Suppressor macrophage (primary cell): ENCODE measurements around the gene RNF114.
"Not testable (repeated sequence)": the region's sequence is repeated elsewhere in the genome, so short reads cannot be mapped to it uniquely, and the experiment has no call there.

ENCODE experiments used
- DNase-seq, 4 experiments: peaks; one replicate each; pipeline ENCODE4 v3.0.0-alpha.2; 2020 to 2022

Gene RNF114

DNA sequence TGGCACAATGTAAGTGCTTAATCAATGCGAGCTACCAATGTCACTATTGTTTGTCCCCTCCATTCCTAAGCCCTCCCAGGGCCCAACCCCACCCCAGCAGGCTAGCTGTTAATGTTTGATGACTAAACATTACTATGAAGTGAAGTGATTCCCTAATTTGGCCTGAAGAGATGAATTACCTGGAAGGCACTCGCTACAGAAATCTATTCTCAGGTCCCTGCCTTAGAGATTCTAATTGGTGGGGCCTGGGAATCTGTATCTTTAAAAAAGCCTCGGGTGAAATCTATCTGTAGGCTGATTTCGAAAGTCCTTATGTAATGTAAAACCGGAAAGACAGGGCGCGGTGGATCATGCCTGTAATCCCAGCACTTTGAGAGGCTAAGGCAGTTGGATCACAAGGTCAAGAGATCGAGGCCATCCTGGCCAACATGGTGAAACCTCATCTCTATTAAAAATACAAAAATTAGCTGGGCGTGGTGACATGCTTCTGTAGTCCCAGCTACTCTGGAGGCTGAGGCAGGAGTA is 29.6 kb downstream of the RNF114 start:
- DNase-seq = peak in 3 of 4 experiments; percentile 39 to 45 (median 45)

DNA sequence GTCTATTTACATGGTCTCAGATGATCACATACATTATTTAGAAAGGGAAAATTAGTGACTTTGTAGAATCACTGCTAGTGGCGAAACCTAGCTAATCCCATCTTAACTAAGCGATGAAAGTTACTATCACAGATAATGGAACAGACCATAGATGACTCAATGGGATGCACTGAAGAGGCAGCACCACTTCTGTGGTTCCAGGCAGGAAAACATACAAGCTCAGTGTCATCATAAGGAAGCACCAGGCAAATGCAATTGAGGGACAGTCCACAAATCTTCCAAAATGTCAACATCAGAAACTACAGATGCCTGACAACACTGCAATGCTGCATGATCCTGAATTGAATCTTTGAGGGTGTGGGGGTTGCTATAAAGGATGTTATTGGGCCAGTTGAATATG is 30.7 kb downstream of the RNF114 start:
- no peak for DNase-seq

DNA sequence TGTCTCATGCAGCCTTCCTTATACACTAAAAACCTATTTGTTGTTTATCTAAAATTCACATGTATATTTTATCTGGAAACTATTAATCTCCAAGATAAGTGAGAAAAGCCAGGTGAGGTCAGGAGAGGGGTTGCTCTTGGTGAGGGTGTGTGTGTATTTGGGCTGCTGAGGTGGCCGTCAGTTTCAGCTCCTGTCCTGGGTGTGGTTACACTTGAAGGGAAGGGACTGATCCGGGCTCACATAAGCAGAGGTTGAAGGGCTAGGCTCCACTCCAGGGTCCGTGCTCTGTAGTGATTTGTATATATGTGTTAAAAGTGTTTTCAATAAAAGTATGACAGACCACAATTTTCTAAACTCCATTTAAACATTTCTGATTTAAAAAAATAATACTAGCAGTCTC is 33.0 kb downstream of the RNF114 start:
- peak in 1 of 4 experiments; percentile 29 for DNase-seq

DNA sequence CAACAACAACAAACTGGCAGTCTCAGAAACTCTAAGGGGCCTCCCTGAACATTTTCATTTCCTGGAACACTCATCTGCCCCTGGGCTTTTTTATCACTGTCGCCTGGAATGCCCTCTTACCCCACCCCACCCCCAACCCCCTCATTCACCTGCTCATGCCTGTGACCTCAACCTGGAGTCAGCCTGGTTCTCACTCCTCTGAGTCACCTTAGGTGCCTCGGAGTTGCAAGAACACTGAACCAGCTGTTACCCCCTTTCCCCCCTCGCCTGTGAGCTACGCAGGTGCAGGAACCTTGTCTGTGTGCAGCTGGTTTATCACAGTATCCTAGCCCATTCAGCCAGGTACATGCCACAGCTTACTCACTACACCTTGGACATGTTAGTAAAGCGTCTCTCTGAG is 33.7 kb downstream of the RNF114 start:
- DNase-seq = no peak

DNA sequence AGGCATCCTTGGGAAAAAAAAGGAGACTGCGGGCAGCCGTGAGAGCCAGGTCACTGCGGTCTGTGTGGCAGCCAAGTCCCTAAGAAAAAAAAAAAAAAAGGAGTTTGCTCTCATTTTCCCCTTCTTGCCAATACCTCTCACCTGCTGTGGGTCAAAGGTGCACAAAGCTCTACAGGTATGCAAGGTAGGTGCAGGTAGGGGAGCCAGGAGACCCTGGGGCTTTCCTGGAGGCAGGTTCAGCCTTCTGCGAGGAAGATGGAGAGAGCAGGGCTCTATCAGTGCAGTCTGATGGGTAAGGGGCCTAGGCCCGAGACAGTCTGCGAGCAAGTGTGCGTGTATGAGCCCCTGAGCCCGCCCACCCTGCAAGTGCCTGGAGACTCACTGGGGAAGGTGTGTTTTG is 34.3 kb downstream of the RNF114 start:
- no peak for DNase-seq

DNA sequence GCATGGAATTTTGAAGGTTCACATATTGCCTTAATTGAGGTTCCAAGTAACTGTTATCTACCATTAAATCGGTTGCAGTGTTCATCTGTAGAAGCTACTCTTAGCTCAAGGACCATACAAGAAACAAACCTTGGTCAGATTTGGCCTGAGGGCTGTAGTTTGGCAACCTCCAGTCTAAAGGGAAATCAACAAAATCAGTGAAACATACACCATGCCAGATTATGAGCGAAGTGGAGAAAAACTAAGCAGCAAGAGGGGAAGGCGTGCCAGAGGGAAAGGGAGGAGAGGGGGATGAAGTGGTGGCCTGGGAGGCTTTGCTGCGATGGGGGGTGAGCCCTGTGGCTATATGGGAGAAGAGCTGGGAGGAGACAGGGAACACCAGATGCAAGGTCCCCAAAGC is 37.8 kb downstream of the RNF114 start:
- no peak for DNase-seq

DNA sequence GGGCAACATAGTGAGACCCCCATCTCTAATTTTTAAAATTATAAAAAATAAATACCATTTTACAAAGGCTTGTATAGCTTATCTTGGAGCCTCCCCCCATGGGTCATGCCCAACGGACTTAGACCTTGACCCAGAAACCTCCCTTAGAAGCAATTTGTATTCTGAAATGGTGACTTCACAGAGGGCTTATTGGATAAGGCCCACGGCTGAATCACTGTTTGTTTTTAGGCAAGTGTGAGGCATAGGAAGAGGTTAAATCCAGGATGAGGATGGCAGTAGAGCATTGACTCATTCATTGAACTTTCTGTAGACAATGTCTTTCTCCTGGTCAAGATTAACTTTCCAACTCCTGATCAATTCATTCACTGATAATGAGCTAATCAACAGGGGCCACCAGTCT is 40.3 kb downstream of the RNF114 start:
- no peak for DNase-seq

DNA sequence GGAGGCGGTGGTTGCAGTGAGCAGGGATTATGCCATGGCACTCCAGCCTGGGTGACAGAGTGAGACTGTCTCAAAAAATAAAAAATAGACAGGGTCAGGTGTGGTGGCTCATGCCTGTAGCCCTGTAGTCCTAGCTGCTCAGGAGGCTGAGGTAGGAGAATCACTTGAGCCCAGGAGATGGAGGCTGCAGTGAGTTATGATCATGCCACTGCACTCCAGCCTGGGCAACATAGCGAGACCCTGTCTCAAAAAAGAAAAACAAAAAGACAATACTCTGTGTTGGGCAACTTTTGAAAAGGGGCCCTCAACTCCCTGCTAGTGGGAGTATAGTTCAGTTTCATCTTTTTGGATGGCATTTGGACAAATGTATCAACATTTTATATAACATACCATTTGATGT is 41.5 kb downstream of the RNF114 start:
- DNase-seq = not testable (repeated sequence)

DNA sequence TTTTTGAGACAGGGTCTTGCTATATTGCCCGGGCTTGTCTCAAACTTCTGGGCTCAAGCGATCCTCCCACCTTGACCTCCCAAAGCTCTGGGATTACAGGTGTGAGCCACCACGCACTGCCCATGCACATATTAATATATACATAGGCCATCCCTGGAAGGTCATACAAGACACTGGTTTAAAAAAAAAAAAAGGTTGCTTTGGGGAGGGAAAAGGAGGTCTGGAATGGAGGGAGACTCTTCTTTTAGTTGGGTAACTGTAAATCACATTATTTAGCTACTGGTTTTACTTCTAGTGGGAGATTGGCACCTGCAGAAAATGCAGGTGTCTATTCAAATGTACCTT is 42.5 kb downstream of the RNF114 start:
- no peak for DNase-seq

DNA sequence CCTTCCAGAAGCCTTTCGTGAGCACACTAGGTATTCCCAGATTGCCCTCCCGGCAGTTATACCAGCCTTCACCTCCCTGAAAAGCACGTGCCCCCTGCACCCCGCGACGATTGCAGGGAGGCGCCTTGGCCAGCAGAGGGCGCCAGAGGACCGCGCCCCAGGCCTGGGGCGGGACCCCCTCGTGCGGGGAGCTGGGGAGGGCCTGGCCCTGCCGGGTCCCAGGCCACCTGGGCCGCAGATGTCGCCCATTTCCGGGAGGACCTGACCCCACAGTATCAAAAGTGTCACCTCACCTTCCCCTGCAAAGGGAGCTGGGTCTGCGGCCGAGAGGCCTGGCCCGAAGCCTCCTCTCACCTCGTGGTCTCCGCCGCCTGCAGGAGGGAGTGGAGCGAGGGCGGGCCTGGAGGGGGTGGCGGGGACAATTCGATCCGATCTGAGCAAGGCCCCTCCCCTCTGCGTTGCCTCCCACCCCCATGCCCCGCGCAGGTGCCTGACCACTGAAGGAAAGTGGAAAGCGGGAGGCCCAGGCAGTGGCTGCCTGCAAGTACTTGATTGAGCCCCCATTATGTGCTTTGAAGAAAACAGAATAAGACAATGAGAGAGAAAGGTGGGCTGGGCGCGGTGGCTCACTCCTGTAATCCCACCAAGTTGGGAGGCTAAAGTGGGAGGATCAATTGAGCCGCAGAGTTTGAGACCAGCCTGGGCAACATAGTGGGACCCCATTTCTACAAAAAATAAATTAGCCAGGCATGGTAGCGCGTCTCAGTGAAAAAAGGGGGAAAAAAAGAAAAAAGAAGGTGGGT is 43.0 kb downstream of the RNF114 start:
- peak; percentile 43 to 78 (median 63) for DNase-seq

DNA sequence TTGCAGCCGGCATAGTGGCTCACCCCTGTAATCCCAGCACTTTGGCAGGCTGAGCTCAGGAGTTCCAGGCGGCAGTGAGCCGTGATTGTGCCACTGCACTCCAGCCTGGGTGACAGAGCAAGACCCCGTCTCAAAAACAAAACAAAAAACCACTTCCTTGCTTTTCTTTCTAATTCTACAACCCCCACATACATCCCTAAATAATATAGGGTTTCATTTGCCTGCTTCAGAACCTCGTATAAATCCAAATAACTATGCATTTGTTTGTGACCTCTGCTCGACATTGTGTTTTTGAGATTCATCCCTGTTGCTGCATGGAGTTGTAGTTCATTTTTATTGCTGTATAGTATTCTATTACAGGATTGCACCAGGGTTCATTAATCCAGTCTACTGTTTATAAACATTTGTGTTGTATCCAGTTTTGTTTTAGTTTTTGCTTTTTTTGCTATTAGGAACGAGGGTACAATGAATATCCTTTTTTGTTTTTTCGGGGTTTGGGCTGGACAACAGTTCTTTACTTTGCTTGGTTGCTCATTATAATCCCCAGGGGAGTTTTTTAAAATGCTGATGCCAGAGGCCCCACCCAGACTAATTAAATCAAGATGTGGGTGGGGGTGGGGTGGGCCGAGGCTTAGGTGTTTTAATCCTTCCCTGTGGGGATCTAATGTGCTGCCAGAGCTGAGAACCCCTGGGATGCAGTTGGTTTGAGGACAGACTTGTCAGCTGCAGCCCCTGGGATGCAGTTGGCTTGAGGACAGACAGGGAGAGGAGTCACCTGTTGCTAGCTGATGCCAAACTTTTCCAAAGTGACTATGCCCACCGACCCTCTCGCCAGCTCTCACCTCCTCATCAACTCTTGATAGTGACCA is 44.2 kb downstream of the RNF114 start:
- DNase-seq = no peak

DNA sequence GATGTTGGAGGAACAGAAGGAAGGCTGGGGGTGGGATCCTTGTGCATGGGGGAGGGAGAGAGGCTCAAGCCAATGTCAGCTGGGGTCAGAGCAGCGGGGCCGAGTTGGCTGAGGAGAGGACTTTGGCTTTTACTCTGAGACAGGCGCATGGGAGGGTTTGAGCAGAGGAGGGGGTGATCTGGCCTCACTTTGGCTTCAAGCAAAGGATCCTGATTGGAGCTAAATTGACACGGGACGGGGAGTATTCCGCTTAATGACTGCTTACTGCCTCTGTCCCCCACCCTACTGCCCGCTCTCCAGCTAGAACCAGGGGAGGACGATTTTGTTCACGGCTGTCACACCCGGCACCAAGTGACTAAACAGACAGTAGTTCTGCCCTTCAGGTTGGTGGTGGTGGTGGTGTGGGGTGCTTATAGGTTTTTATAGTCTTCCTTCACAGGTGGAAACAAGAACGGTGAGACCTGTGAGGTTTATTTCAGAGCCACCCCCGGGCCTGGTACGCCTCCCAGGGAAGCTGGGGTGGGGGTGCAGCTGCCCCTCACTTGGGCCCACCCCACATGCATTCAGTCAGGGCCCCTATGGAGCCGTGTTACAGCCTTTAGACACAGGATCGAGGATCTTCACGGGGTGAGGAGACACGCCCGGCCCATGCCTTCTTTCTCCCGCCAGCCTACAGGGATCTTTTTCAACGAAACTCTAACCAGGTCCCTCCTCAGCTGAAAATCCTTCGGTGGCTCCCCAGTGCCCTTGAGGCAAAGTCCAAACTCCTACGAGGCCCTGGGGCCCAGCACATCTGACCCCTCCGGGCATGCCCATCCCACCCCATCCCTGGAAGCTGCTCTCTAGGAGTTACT is 45.2 kb downstream of the RNF114 start:
- DNase-seq = no peak

DNA sequence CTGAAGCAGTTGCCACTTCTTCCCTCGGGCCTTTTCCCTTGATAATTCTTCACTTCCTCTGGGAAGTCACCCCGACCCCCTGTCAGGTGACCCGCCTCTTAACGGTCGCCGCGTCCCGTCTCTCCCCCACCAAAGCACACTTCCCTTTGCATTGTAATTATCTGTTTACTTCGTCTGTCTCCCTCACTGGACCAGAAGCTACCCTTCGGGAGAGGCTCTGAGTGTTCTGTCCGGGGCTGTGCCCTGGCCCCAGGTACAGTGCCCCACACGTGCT is 45.8 kb downstream of the RNF114 start:
- peak in 1 of 4 experiments; percentile 21 for DNase-seq

DNA sequence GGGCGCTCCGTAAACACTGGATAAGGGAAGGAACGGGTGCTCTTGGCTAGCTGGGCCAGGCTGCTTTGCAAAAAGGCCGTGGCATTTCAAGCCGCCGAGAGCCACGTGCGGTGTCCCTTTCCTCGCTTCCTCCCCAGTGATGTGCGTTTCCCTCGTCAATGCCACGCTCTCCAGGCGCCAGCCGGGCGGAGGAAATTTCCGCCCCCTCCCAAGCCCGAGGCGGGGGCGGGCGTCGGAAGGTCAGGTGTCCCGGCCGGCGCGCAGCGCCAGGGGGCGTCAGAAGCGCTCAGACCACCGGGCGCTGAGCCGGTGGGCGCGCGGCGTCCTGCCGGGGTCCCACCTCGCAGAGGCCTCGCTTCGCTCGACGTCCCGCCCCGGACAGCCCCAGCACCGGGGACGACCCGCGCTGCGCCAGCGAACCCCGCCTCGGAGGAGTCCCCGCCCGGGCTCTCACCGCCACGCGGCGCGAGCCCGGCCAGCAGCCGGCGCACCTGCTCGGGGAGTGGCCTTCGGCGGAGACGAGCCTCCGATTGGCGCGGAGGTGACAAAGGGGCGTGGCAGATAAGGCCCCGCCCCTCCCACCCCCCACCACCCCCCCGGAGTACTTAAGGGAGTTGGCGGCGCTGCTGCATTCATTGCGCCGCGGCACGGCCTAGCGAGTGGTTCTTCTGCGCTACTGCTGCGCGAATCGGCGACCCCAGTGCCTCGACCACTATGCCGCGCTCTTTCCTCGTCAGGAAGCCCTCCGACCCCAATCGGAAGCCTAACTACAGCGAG is 46.3 kb downstream of the RNF114 start, which contains the start of gene SNAI1:
Gene SNAI1, plus strand, starts transcription at position 635 of the 777 bp plus-strand sequence. Its CDS starts 80 bp downstream, at position 715.
- peak; percentile 77 to 90 (median 86) for DNase-seq

DNA sequence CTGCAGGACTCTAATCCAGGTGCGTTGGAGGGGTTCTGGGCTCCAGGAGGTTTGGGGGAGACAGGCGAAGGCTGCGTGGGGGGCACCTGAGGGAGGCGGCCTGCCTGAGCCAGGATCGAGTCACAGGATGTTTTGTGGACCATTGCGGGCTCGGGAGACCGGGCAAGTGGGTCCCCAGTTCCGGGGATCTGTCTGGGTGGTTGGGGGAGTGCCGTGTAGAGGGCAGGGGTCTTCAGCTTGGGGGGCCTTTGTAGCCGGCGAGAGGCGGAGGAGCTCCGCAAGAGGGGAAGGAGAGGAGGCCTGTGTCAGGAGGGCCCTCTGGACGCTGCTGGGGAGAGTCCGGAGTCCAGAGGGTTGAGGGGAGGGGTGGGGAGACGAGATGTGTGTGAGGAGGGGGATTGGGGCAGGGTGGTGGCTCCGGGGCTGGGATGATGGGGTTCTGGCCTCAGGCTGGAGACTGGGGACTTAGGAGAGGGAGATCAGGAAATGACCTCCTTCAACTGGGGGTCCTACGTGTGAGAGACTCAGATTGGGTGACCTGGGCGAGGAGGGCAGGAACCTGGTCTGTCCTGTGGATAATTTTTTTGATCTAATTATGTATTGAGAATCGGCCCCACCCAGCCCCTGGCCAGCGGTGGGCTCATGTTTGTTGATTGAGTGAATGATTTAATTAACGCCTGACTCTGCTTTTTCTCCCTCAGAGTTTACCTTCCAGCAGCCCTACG is 47.1 kb downstream of the RNF114 start:
- no peak for DNase-seq

DNA sequence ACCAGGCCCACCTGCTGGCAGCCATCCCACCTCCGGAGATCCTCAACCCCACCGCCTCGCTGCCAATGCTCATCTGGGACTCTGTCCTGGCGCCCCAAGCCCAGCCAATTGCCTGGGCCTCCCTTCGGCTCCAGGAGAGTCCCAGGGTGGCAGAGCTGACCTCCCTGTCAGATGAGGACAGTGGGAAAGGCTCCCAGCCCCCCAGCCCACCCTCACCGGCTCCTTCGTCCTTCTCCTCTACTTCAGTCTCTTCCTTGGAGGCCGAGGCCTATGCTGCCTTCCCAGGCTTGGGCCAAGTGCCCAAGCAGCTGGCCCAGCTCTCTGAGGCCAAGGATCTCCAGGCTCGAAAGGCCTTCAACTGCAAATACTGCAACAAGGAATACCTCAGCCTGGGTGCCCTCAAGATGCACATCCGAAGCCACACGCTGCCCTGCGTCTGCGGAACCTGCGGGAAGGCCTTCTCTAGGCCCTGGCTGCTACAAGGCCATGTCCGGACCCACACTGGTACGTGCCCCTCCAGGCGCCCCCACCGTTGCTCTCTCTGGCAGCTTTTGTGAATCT is 47.7 kb downstream of the RNF114 start:
- DNase-seq = no peak

DNA sequence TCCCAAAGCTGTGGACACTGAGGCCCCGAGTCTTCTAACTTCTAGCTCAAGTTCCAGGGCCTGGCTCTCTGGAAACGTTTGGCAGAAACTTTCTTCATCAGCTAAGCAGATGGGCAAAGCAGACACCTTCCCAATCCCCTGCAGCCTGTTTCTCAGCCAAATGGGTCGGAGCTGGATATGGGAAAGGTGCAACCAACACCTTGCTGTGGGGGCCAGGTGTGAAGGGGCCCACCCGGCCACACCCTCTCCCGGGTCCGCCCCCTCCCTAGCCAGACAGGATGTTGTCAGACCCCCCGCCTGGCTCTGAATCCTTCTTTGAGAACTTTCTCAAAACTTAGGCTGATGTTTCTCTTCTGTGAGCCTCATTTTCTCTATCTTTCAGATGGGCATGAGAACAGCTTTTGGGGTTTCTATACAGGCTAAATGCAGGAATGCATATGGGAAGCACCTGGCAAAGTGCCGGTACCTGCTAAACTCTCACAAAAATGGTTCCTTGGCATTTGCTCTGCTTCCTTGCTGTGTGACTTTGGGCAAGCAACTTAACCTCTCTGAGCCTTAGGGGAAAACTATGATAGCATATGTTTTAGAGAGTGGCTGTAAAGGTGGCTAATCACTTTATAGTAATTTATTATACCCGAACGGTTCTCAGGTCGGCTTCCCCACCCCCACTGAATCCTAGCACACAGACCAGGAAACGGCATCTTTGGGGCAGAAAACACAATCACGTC is 48.4 kb downstream of the RNF114 start:
- no peak for DNase-seq

DNA sequence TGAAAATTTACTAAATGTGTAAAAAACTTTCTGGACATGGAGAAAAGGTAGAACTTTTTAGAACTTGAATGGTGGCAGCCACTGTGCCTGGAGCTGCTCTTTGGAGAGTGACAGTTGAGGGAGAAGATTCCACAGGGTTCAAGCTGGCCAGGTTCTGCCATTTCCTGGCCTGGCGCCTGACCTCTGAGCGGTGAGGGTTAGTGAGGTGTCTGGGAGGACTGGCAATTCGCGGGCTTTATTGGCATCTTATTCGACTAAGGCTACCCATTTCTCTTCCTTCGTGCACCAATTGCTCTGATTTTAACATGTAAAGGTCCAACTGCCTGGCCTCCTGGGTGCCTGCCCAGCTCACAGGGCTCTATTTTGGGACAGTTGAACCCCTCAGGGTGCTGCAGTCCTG is 49.0 kb downstream of the RNF114 start:
- no peak for DNase-seq

DNA sequence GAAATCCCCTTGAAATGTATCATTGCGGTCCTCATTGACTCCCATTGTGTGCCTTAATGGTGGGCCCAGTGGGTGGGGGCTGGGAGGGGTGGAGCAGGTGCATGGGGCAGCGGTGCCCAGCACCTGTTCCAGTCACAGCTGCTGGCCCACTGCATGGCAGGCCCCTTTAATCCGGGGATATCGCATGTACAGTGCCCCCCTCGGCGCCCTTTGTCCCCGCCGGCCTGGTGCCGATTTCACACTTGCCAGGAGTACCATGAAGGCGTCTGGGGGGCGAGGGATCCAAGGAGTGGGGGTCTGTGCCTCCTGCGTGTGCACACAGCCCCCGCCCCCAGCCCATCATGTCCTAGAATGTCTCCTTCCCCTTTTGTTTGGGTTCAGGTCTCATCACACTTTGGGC is 49.4 kb downstream of the RNF114 start:
- DNase-seq = no peak

DNA sequence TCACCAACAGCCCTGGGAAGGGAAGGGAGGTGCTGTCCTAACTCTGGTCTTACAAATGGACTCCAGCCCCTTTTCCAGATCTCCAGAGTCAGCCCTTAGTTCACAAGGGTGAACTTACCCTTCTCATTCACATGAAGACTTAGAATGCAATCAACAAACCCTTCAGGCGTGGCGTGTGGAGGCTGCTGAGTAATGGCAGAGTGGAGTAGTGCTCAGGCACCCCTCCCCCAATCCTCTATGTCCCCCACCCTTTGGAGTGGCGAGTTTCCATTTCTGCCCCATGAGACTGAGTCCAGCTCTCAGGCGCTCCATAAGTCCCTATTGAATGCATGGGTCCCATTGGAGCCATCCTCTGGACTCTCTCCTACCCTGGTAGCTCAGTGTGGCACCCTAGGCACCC is 49.9 kb downstream of the RNF114 start:
- DNase-seq = no peak
